Measurements from ENCODE around the gene LGALS7B. TPM values are rescaled to one million over a fixed set of nuclear protein-coding genes. Genes with fewer than 3 reads are reported as not detected.
"Not testable (repeated sequence)": the region's sequence is repeated elsewhere in the genome, so short reads cannot be mapped to it uniquely, and the experiment has no call there.

The LGALS7B gene
- not detected in 2 replicates for total RNA-seq

- DNase-seq (ENCODE audit: extremely low read depth, low read depth, low spot score): no peak
Measured at GRCh38 chr19:38788478-38789243, at the start of gene LGALS7B. LGALS7B (plus strand) TSS chr19:38789200; CDS start chr19:38789227, 27 bp downstream.

- DNase-seq (ENCODE audit: extremely low read depth, low read depth, low spot score): no peak
Measured at GRCh38 chr19:38739440-38740256, 49.4 kb upstream of the LGALS7B start.

- DNase-seq (ENCODE audit: extremely low read depth, low read depth, low spot score): no peak
Measured at GRCh38 chr19:38740257-38740592, 48.8 kb upstream of the LGALS7B start.

- no peak for DNase-seq (ENCODE audit: extremely low read depth, low read depth, low spot score)
Measured at GRCh38 chr19:38740932-38741331, 48.1 kb upstream of the LGALS7B start.

GRCh38 chr19:38741670-38742069 lies 47.3 kb upstream of the LGALS7B start:
- DNase-seq (ENCODE audit: extremely low read depth, low read depth, low spot score): no peak

GRCh38 chr19:38742296-38742695 lies 46.7 kb upstream of the LGALS7B start:
- DNase-seq (ENCODE audit: extremely low read depth, low read depth, low spot score): no peak

- no peak for DNase-seq (ENCODE audit: extremely low read depth, low read depth, low spot score)
Measured at GRCh38 chr19:38742906-38743305, 46.1 kb upstream of the LGALS7B start.

GRCh38 chr19:38743394-38744297 lies 45.4 kb upstream of the LGALS7B start:
- no peak for DNase-seq (ENCODE audit: extremely low read depth, low read depth, low spot score)

GRCh38 chr19:38744298-38744681 lies 44.7 kb upstream of the LGALS7B start, which contains the start of gene CAPN12:
CAPN12 (minus strand) TSS chr19:38744474; CDS start chr19:38744165, 309 bp downstream.
- no peak for DNase-seq (ENCODE audit: extremely low read depth, low read depth, low spot score)

GRCh38 chr19:38744874-38745273 lies 44.1 kb upstream of the LGALS7B start:
- no peak for DNase-seq (ENCODE audit: extremely low read depth, low read depth, low spot score)

GRCh38 chr19:38745316-38745715 lies 43.7 kb upstream of the LGALS7B start:
- DNase-seq (ENCODE audit: extremely low read depth, low read depth, low spot score): no peak

- DNase-seq (ENCODE audit: extremely low read depth, low read depth, low spot score): not testable (repeated sequence)
Measured at GRCh38 chr19:38753783-38754182, 35.2 kb upstream of the LGALS7B start.

- not testable (repeated sequence) for DNase-seq (ENCODE audit: extremely low read depth, low read depth, low spot score)
Measured at GRCh38 chr19:38754196-38754595, 34.8 kb upstream of the LGALS7B start.

- no peak for DNase-seq (ENCODE audit: extremely low read depth, low read depth, low spot score)
Measured at GRCh38 chr19:38759590-38760003, 29.4 kb upstream of the LGALS7B start.

- not testable (repeated sequence) for DNase-seq (ENCODE audit: extremely low read depth, low read depth, low spot score)
Measured at GRCh38 chr19:38760805-38761517, 28.0 kb upstream of the LGALS7B start.

GRCh38 chr19:38761884-38762389 lies 27.1 kb upstream of the LGALS7B start:
- not testable (repeated sequence) for DNase-seq (ENCODE audit: extremely low read depth, low read depth, low spot score)

- DNase-seq (ENCODE audit: extremely low read depth, low read depth, low spot score): no peak
Measured at GRCh38 chr19:38763795-38764220, 25.2 kb upstream of the LGALS7B start.

GRCh38 chr19:38765214-38765613 lies 23.8 kb upstream of the LGALS7B start:
- no peak for DNase-seq (ENCODE audit: extremely low read depth, low read depth, low spot score)

GRCh38 chr19:38766276-38767047 lies 22.5 kb upstream of the LGALS7B start:
- no peak for DNase-seq (ENCODE audit: extremely low read depth, low read depth, low spot score)

Data from glomerular endothelial cell (primary cell).